ENCODE measurements around the gene OSCAR. TPM values are rescaled to one million over a fixed set of nuclear protein-coding genes. Genes with fewer than 3 reads are reported as not detected.

OSCAR gene
- total and polyA plus RNA-seq, 2 of the 13 experiments (the other 11 are each of a cell fraction or from before 2014, with no cell fraction given): 1.9 TPM; not detected in 1

GRCh38 chr19:54115109-54116063, 14.8 kb upstream of the OSCAR start, which contains the start of the genes PRPF31 and TFPT (continued):
- TF ChIP-seq MLXIP (CRISPR knock-in tag; IDR thresholded peaks at IDR 0.05; ENCODE audit: borderline replicate concordance) (no peak), ZNF343 (CRISPR knock-in tag; IDR thresholded peaks at IDR 0.05) (0 out of 2 replicates have a peak, but pooled peaks have one; percentile 85), ZBTB4 (CRISPR knock-in tag; IDR thresholded peaks at IDR 0.05; ENCODE audit: borderline replicate concordance) (no peak), LRRFIP1 (CRISPR knock-in tag; conservative IDR thresholded peaks at IDR 0.05) (no peak), ZNF335 (CRISPR knock-in tag; IDR thresholded peaks at IDR 0.05) (peak; percentile 79), ZSCAN31 (CRISPR knock-in tag; IDR thresholded peaks at IDR 0.05; ENCODE audit: low read depth) (no peak), ZNF543 (CRISPR knock-in tag; IDR thresholded peaks at IDR 0.05) (peak; percentile 94), SMAD9 (CRISPR knock-in tag; IDR thresholded peaks at IDR 0.05) (no peak), AHDC1 (CRISPR knock-in tag; IDR thresholded peaks at IDR 0.05; ENCODE audit: borderline replicate concordance) (no peak; the same call in 1 of the 2 replicates), GMEB2 (CRISPR knock-in tag; IDR thresholded peaks at IDR 0.05; ENCODE audit: low read depth) (peak; percentile 94)
